GM21360 (cell line): ENCODE measurements around the gene MED15.
"Not testable (repeated sequence)": the region's sequence is repeated elsewhere in the genome, so short reads cannot be mapped to it uniquely, and the experiment has no call there.

Source experiments
- ATAC-seq: cut with Tn5 transposase; IDR thresholded peaks from one replicate; pipeline ENCODE4 v1.9.1; 2021; ENCODE audit warnings: mild to moderate bottlenecking, moderate library complexity; ENCODE audit not compliant: unreplicated experiment

Gene MED15

GRCh38 chr22:20531154-20531403, 23.7 kb downstream of the MED15 start:
- no peak for ATAC-seq

GRCh38 chr22:20531404-20532201, 24.2 kb downstream of the MED15 start:
- no peak for ATAC-seq

GRCh38 chr22:20532256-20532993, 25.0 kb downstream of the MED15 start:
- no peak for ATAC-seq

- ATAC-seq: no peak
Measured at GRCh38 chr22:20533095-20533878, 25.9 kb downstream of the MED15 start.

- no peak for ATAC-seq
Measured at GRCh38 chr22:20533879-20534265, 26.5 kb downstream of the MED15 start.

- ATAC-seq: no peak
Measured at GRCh38 chr22:20536590-20537324, 29.3 kb downstream of the MED15 start.

GRCh38 chr22:20537325-20537756, 29.9 kb downstream of the MED15 start:
- ATAC-seq: no peak

GRCh38 chr22:20537983-20538382, 30.6 kb downstream of the MED15 start:
- ATAC-seq: no peak

GRCh38 chr22:20538875-20539274, 31.5 kb downstream of the MED15 start:
- ATAC-seq: not testable (repeated sequence)

GRCh38 chr22:20542055-20542454, 34.6 kb downstream of the MED15 start:
- no peak for ATAC-seq

- ATAC-seq: no peak
Measured at GRCh38 chr22:20542736-20543135, 35.3 kb downstream of the MED15 start.

GRCh38 chr22:20545318-20545634, 37.9 kb downstream of the MED15 start:
- ATAC-seq: not testable (repeated sequence)

- no peak for ATAC-seq
Measured at GRCh38 chr22:20545681-20546521, 38.5 kb downstream of the MED15 start.

GRCh38 chr22:20546541-20546950, 39.1 kb downstream of the MED15 start:
- ATAC-seq: no peak

- no peak for ATAC-seq
Measured at GRCh38 chr22:20547029-20547428, 39.6 kb downstream of the MED15 start.

GRCh38 chr22:20548806-20549205, 41.4 kb downstream of the MED15 start:
- no peak for ATAC-seq

- ATAC-seq: no peak
Measured at GRCh38 chr22:20549232-20549841, 41.9 kb downstream of the MED15 start.

- ATAC-seq: no peak
Measured at GRCh38 chr22:20550057-20550817, 42.8 kb downstream of the MED15 start.
